Activated CD4-positive, alpha-beta T cell treated with anti-CD3 and anti-CD28 coated beads, Interleukin-2, amount 50 U/mL, for 4 hours (primary cell): ENCODE measurements around the gene CKM.
"Not testable (repeated sequence)": the region's sequence is repeated elsewhere in the genome, so short reads cannot be mapped to it uniquely, and the experiment has no call there.

Experiments used
- DNase-seq, 2 experiments: peaks; one replicate each; pipeline ENCODE4 v3.0.0-alpha.2; 2020

Gene CKM

GRCh38 chr19:45280471-45280961, 42.2 kb downstream of the CKM start:
- no peak for DNase-seq

- DNase-seq: no peak
These were observed 43.0 kb downstream of the CKM start for GRCh38 chr19:45279587-45280192.

- DNase-seq: no peak
These were observed 44.6 kb downstream of the CKM start for GRCh38 chr19:45278087-45278486.

- DNase-seq: no peak
These were observed 46.4 kb downstream of the CKM start for GRCh38 chr19:45276284-45276687.

GRCh38 chr19:45275370-45275971, 47.2 kb downstream of the CKM start:
- no peak for DNase-seq

GRCh38 chr19:45273521-45273855, 49.2 kb downstream of the CKM start:
- no peak for DNase-seq

GRCh38 chr19:45271735-45272108, 51.0 kb downstream of the CKM start:
- DNase-seq: no peak

GRCh38 chr19:45271098-45271734, 51.5 kb downstream of the CKM start:
- DNase-seq: no peak

- DNase-seq: not testable (repeated sequence)
These were observed 52.7 kb downstream of the CKM start for GRCh38 chr19:45269939-45270338.

- DNase-seq: no peak
These were observed 55.4 kb downstream of the CKM start for GRCh38 chr19:45267296-45267695.

GRCh38 chr19:45265375-45265774, 57.3 kb downstream of the CKM start:
- no peak for DNase-seq

- no peak for DNase-seq
These were observed 57.8 kb downstream of the CKM start for GRCh38 chr19:45264781-45265317.

GRCh38 chr19:45263013-45263412, 59.7 kb downstream of the CKM start:
- no peak for DNase-seq

- DNase-seq: no peak
These were observed 60.1 kb downstream of the CKM start for GRCh38 chr19:45262570-45262969.

- DNase-seq: no peak
These were observed 63.8 kb downstream of the CKM start for GRCh38 chr19:45258862-45259261.

- no peak for DNase-seq
These were observed 65.8 kb downstream of the CKM start for GRCh38 chr19:45256836-45257235.
